HG03097 (cell line): ENCODE results near the gene ZNF212.

Experiments used
- ATAC-seq: cut with Tn5 transposase; IDR thresholded peaks from one replicate; pipeline ENCODE4 v1.9.1; 2021; ENCODE audit not compliant: unreplicated experiment, low FRiP score

Gene ZNF212

GRCh38 chr7:149304006-149304405 lies 64.6 kb downstream of the ZNF212 start:
- ATAC-seq, result no peak
